ENCODE results near the gene CTNND2. TPM values are rescaled to one million over a fixed set of nuclear protein-coding genes. Genes with fewer than 3 reads are reported as not detected.
"Not testable (repeated sequence)": the region's sequence is repeated elsewhere in the genome, so short reads cannot be mapped to it uniquely, and the experiment has no call there.

CTNND2 gene
- total RNA-seq, 1 experiment from 2014 or later: not detected

DNA sequence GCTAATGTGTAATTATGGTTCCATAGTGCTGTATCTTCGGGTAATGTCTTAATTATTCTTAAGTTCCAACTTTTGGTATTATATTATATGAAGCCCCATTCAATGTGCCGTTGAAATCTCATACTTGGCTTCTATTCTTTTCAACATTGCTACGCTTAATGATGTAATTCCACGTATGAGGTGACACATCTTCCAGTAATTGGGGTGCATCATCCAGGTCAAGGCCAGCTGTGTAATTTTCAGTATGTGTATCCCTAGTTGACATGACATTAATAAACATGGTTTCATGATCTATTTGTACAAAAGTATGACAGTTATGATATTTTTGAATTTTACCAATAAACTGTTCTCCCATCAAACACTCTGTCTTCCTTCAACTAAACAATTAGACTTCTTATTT is 546.3 kb downstream of the CTNND2 start:
- Histone ChIP-seq H3K27ac (no peak overlapping the region), H3K9me3 (replicated peaks) (no peaks in the 10 kb centered on the region), H3K4me3 (no peak overlapping the region), H3K4me1 (no peaks in the 10 kb centered on the region), H3K27me3 (no peaks in the 10 kb centered on the region), H3K36me3 (no peaks in the 10 kb centered on the region)
- DNase-seq: no peak

DNA sequence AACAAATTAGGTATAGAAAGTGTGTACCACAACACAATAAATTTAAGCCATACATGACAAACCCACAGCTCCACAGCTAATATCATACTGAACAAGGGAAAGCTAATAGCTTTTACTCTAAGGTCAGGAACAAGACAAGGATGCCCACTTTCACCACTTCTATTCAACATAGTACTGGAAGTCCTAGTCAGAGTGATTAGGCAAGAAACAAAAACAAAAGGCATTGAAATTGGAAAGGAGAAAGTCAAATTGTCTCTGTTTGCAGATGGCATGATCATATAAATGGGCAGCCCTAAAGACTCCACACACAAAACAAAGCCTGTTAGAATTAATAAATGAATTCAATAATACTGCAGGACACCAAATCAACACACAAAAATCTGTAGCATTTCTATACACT is 548.8 kb downstream of the CTNND2 start:
- DNase-seq: no peak
- Histone ChIP-seq H3K4me1 (no peaks in the 10 kb centered on the region), H3K9me3 (replicated peaks) (no peaks in the 10 kb centered on the region), H3K4me3 (no peak overlapping the region), H3K27me3 (no peaks in the 10 kb centered on the region), H3K36me3 (no peaks in the 10 kb centered on the region), H3K27ac (no peak overlapping the region)

DNA sequence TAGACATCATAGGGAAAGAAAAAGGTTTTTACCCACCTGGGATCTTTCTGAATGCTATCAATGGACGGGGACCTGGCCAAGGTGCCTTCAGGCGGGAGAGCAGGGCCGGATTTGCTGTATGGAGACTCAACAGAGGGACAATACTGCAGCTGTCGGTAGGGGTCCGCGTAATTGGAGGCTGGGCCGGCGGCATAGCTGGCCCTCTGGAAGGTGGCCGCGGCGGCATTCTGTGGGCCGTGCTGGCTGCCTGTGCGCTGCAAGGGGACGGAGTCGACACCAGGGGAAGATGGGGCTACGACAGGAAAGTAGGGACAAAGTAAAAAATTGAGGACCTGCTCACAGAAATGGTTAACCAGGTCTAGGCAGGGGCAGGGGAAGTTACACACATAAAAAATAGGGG is 557.9 kb downstream of the CTNND2 start:
- Histone ChIP-seq H3K27ac (no peak overlapping the region), H3K27me3 (no peaks in the 10 kb centered on the region), H3K36me3 (no peaks in the 10 kb centered on the region), H3K4me3 (no peak overlapping the region), H3K9me3 (replicated peaks) (no peaks in the 10 kb centered on the region), H3K4me1 (no peaks in the 10 kb centered on the region)
- no peak for DNase-seq

DNA sequence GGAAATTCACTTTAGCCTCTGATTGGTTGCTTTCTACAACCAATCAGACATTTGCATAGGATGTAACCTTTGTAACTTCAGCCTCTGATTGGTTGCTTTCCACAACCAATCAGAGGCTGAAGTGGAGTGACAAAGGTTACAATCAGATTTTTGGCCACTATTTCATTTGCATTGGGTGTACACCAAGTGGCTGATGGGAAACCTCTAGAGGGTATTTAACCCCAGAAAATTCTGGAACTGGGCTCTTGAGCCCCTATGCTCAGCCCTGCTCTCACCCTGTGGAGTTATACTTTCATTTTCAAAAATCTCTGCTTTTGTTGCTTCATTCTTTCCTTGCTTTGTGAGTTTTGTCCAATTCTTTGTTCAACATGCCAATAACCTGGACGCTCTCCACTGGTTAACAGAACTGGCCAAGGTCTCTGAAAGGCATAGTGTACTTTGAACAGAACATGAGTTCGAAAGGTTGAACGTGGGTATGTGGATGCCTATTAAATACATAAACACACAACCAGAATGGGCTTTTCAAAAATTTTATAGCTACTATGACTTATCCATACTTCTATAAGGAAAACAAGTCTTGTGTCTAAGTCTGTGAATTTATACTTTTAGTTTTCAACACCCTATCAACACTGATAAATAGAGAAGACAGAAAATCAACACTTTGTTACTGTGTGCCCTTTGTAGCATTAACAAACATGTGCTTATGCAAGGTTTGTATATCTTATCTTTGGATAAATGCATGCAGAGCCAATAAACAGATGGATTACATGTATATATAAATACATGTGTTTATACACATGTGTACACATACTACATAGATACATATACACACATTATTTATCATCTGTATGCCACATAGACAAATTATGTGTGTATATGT is 568.1 kb downstream of the CTNND2 start:
- H3K27me3 ChIP-seq: no peaks in the 10 kb centered on the region
- H3K4me3 ChIP-seq: no peak overlapping the region
- no peak for DNase-seq
- H3K27ac ChIP-seq: no peak overlapping the region
- H3K36me3 ChIP-seq: no peaks in the 10 kb centered on the region
- H3K4me1 ChIP-seq: no peaks in the 10 kb centered on the region
- no peaks in the 10 kb centered on the region for H3K9me3 ChIP-seq (replicated peaks)

DNA sequence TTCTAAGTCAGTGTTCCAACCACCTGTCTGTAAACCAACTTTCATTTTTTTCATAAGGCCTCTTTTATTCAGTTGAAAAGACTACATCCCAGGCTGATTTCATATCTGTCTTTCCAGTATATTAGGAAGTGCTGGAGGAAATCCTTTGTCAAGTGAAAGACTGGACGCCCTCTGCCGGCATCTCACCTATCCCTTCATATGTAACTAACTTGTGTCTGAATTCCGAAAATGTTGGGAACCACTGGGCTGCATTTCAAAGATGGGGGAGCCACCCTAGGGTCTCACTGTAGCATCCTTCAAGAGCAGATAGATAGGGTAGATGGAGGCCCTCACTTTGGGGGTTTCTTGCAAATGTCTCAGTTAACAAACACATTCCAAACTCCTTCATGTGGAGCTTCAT is 569.8 kb downstream of the CTNND2 start:
- Histone ChIP-seq H3K27ac (no peak overlapping the region), H3K4me1 (no peaks in the 10 kb centered on the region), H3K4me3 (no peak overlapping the region), H3K36me3 (no peaks in the 10 kb centered on the region), H3K9me3 (replicated peaks) (no peaks in the 10 kb centered on the region), H3K27me3 (no peaks in the 10 kb centered on the region)
- DNase-seq: no peak

DNA sequence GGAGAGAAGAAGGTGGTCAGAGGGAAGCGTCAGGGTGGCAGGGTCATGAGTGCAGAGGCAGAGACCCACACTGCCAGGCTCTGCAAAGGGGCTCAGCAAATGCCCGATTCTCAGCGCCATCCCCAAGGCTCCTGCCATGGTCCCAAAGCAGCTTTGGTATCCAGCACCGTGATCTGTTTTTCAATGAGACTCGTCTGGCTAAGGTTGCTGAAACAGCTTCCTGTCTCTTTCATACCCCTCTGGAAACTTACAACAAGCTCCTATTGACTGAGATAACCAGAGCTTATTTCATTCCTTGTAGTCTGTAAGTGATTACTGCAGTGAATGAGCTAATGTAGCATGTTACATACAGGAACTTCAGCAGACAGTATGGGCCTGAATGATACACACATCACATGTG is 574.6 kb downstream of the CTNND2 start:
- Histone ChIP-seq H3K27me3 (no peaks in the 10 kb centered on the region), H3K4me3 (no peak overlapping the region), H3K36me3 (no peaks in the 10 kb centered on the region), H3K4me1 (no peaks in the 10 kb centered on the region), H3K27ac (no peak overlapping the region), H3K9me3 (replicated peaks) (no peaks in the 10 kb centered on the region)
- DNase-seq: no peak

DNA sequence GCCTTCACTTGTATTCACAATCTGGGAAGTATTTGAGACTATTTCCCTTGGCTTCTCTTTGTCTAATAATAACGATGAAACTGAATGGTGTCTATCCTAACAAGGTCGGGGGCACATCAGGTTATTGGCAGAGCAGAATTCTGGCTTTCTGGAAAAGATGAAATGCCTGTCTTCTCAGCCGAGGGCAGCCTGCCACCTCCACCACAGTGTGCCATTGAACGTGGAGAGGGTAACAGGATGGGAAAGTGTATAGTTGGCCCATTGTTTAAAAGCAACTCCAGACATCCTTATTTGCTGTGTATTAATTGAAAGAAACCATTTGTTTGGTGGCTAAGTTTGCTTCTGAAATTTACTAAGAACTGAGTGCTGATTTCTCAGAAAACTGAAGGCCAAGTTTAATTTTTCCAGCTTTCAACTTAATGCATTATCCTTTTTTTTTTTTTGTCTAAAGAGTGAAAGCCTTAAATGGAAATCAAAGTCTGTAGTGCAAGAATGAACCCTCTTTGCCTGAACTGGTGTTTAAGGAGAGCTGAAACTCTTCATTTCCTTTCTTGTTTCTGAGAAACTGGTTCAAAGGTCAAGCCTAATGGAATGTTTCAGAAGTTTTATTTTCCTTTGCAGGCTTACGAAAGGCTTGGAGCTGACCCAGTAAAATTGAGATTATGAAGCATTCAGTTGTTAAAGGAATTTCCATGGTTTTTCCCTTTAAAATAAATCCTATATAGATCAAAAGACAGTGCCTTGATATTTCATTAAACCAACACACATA is 579.5 kb downstream of the CTNND2 start:
- DNase-seq: no peak
- Histone ChIP-seq H3K27me3 (no peaks in the 10 kb centered on the region), H3K4me1 (no peaks in the 10 kb centered on the region), H3K36me3 (no peaks in the 10 kb centered on the region), H3K9me3 (replicated peaks) (no peaks in the 10 kb centered on the region), H3K4me3 (no peak overlapping the region), H3K27ac (no peak overlapping the region)

DNA sequence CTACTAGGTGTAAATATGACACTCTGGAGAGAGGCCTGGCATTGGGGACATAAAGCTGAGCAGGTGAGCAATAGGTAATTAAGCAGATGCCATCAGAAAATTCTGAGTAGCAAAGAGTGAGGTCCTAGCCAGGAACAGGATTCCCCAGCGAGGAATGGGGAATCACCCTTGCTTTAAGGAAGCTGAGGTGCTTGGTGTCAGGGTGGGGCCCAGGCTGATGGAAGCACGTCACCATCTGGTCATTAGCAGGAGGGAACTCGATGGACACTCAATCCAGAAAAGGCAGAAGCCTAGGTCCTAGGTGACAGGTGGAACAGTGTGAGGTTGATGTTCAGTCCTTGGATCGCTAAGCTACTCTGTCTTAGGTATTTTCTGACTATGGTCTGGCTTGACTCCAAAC is 580.5 kb downstream of the CTNND2 start:
- Histone ChIP-seq H3K9me3 (replicated peaks) (no peaks in the 10 kb centered on the region), H3K27ac (no peak overlapping the region), H3K36me3 (no peaks in the 10 kb centered on the region), H3K27me3 (no peaks in the 10 kb centered on the region), H3K4me3 (no peak overlapping the region), H3K4me1 (no peaks in the 10 kb centered on the region)
- no peak for DNase-seq

DNA sequence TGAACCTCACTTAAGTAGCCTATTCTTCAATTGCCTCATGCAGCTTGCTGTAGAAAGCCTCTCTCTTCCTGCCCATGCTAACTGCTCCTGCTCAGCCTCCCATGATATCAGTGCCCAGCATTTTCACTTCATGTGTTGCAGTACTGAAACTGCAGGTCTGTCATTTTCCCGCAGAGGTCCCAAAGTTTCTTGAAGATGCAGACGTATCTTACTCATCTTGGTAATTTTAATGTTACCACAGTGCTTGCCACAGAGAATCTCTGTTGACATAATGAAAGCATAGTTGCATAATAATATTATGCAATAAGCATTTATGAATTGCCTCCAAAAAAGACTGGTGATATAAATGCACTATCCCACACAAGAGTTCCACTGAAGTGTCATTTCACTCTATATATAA is 582.1 kb downstream of the CTNND2 start:
- H3K9me3 ChIP-seq (replicated peaks): no peaks in the 10 kb centered on the region
- H3K27ac ChIP-seq: no peak overlapping the region
- no peaks in the 10 kb centered on the region for H3K36me3 ChIP-seq
- no peak overlapping the region for H3K4me3 ChIP-seq
- no peaks in the 10 kb centered on the region for H3K27me3 ChIP-seq
- no peaks in the 10 kb centered on the region for H3K4me1 ChIP-seq
- DNase-seq: no peak

DNA sequence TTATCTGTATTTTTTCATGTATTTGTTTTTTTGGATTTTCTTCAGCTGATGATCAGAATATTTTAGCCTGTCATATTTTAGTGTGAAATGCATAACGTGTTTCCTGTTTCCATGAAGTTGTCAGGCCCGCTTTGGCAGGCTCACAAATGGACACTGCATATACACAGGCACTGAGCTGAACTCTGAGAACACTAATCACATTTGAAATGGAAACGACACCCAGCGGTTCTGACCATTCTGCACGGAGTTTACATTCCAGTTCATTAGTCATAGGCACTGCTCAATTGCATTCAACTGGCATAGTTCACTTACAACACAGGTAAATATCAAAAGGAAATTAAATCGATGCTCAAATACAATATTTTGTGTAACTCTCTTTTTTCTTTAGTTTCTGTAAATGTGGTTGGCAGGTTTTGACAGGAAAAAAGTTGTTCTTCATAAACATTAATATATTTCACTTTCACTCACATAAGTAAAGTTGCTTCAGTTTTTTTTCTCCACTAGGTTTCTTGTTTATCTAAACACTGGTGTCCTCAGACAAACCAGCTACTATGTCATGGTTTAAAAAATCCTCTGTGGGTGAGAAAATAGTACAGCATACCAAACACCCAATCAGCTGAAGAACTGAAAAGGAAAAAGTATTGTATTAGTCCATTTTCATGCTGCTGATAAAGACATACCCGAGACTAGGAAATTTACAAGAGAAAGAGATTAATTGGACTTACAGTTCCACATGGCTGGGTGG is 584.2 kb downstream of the CTNND2 start:
- Histone ChIP-seq H3K4me3 (no peak overlapping the region), H3K27ac (no peak overlapping the region), H3K9me3 (replicated peaks) (no peaks in the 10 kb centered on the region), H3K27me3 (no peaks in the 10 kb centered on the region), H3K4me1 (no peaks in the 10 kb centered on the region), H3K36me3 (no peaks in the 10 kb centered on the region)
- no peak for DNase-seq

DNA sequence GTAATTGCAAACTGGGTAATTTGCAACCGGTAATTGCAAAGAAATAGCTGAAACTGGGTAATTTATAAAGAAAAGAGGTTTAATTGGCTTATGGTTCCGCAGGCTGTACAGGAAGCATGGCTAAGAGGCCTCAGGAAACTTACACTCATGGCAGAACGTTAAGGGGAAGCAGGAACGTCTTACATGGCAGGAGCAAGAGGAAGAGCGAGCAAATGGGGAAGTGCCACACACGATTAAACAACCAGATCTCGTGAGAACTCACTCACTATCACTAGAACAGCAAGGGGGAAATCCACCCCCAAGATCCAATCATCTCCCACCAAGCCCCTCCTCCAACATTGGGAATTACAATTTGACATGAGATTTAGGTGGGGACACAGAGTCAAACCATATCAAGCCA is 590.6 kb downstream of the CTNND2 start:
- H3K4me3 ChIP-seq; H3K36me3 ChIP-seq; H3K9me3 ChIP-seq (replicated peaks); H3K27me3 ChIP-seq; H3K27ac ChIP-seq; H3K4me1 ChIP-seq; DNase-seq: not testable (repeated sequence)

DNA sequence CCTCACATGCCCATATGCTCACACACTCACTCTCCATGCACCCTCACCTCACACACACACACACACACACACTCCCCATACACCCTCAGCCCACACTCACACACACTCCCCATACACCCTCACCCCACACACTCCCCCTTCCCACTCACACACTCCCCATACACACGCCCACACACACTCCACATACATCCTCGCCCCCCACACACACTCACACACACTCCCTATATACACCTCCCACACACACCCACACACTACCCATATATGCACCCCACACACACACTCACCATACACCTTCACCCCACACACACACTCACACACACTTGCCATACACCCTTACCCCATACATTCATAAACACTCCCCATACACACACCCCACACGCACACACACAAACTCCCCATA is 592.5 kb downstream of the CTNND2 start:
- H3K4me3 ChIP-seq: no peak overlapping the region
- no peak overlapping the region for H3K27ac ChIP-seq

DNA sequence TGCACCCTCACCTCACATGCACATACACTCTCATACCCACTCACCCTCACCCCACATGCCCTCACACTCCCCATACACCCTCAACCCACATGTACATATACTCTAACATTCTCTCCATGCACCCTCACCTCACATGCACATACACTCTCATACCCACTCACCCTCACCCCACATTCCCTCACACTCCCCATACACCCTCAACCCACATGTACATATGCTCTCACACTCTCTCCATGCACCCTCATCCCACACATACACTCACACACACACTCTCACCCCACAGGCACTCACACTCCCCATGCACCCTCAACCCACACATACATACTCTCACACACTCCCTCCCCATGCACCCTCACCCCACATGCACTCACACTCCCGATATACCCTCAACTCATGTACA is 593.0 kb downstream of the CTNND2 start:
- DNase-seq: no peak
- Histone ChIP-seq H3K27ac (no peak overlapping the region), H3K27me3 (no peaks in the 10 kb centered on the region), H3K9me3 (replicated peaks) (no peaks in the 10 kb centered on the region), H3K4me1 (no peaks in the 10 kb centered on the region), H3K36me3 (no peaks in the 10 kb centered on the region), H3K4me3 (no peak overlapping the region)

More for the DNA sequence above, 592.5 kb downstream of the CTNND2 start:
- Histone ChIP-seq H3K9me3 (replicated peaks) (no peaks in the 10 kb centered on the region), H3K27me3 (no peaks in the 10 kb centered on the region), H3K36me3 (no peaks in the 10 kb centered on the region), H3K4me1 (no peaks in the 10 kb centered on the region)
- DNase-seq: no peak

DNA sequence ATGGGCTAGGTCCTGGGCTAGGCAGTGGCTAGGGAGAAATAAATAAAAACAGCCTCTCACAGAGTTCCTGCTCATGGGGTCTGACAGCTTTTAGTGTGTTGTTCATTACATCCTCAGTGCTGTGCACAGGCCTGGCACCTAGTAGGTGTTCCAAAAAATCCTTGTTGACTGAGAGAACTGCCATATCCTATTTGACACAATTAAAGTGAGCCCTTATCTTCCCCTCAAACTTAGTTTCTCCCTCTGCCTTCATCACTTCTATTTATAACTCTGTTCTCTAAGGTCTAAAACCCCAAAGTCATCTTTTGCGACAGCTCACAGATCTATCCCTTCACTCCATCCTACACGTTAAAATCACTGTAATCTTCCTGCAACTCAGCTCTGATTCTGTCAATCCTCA is 594.1 kb downstream of the CTNND2 start:
- H3K4me1 ChIP-seq: no peaks in the 10 kb centered on the region
- DNase-seq: no peak
- no peaks in the 10 kb centered on the region for H3K27me3 ChIP-seq
- no peaks in the 10 kb centered on the region for H3K36me3 ChIP-seq
- no peak overlapping the region for H3K27ac ChIP-seq
- H3K9me3 ChIP-seq (replicated peaks): no peaks in the 10 kb centered on the region
- no peak overlapping the region for H3K4me3 ChIP-seq

DNA sequence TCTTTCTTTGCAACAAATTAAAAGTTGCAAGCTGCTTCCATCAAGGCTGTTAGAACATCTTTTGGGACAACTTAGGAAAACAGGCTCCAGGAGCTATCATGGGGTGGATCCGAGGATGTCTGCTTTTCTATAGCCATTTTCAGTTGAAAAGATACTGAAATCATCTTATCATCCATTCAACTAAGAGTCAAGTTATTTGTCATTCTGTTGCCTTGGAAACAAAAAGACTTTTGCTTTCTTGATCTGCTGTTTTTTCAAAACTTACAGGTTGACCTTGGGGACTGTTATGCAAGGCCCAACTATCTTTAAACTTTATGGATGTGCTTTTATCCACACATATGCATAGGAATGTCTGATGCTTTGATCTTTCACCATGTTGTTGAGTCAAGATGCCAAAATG is 597.9 kb downstream of the CTNND2 start:
- Histone ChIP-seq H3K27ac (no peak overlapping the region), H3K36me3 (no peaks in the 10 kb centered on the region), H3K9me3 (replicated peaks) (no peaks in the 10 kb centered on the region), H3K27me3 (no peaks in the 10 kb centered on the region), H3K4me3 (no peak overlapping the region), H3K4me1 (no peaks in the 10 kb centered on the region)
- DNase-seq: no peak

All from SJCRH30 (cell line).